SK-N-SH (cell line): ENCODE data around the gene PANK4. TPM values are rescaled to one million over a fixed set of nuclear protein-coding genes. Genes with fewer than 3 reads are reported as not detected.
A peak's percentile ranks its signal among the peaks of the same experiment; 100 is the strongest.

Experiments used
- CTCF ChIA-PET: fragments of 300-600, 350-600 bp; formaldehyde crosslinking; extraction: SDS; loops from one replicate; lab custom pipeline; 2021; lab: Yijun Ruan, JAX
- POLR2A ChIA-PET: fragments of 350-600 bp; sonication (Branson Sonifier 250); formaldehyde crosslinking; extraction: SDS; loops from one replicate; lab custom pipeline; 2020; ENCODE audit warnings: antibody characterized with exemption, inconsistent platforms; lab: Yijun Ruan, JAX
- DNase-seq: peaks from one replicate; pipeline ENCODE4 v3.0.0; 2012
- H2AFZ ChIP-seq: fragments of 200-600 bp; sonication (generic); 2 replicates; pipeline ENCODE4 v1.8.1; 2016; ENCODE audit warnings: antibody characterized with exemption, mild to moderate bottlenecking, low read depth
- H3F3A ChIP-seq: fragments of 200-600 bp; sonication (generic); replicated peaks from 2 replicates; pipeline ENCODE3; 2016; ENCODE audit warnings: antibody characterized with exemption, mild to moderate bottlenecking; ENCODE audit not compliant: insufficient read depth
- H3K27ac ChIP-seq, 2 experiments: fragments of 200-500 bp in 1 of 2; fragments of 200-600 bp in 1 of 2; sonication (Bioruptor generic) in 1 of 2; sonication (generic), shearing (Covaris generic) in 1 of 2; 2 replicates each; pipeline versions ENCODE4 v1.5.1 to v1.6.1; 2014 to 2016; ENCODE audit warnings: low read depth in 2 of 2, inconsistent platforms in 1 of 2, low read length in 1 of 2, mild to moderate bottlenecking in 1 of 2, mixed read lengths in 1 of 2
- H3K27me3 ChIP-seq: fragments of 200-600 bp; sonication (generic), shearing (Covaris generic); 2 replicates; pipeline ENCODE4 v1.6.1; 2016; ENCODE audit warnings: mixed run types; ENCODE audit not compliant: insufficient read depth
- H3K36me3 ChIP-seq, 2 experiments: fragments of 200-500 bp in 1 of 2; fragments of 200-600 bp in 1 of 2; sonication (Bioruptor generic) in 1 of 2; sonication (generic) in 1 of 2; replicated peaks in 1 of 2; 2 replicates each; pipeline versions ENCODE3 to v1.5.1; 2014 to 2016; ENCODE audit warnings: low read length in 1 of 2, mild to moderate bottlenecking in 1 of 2; ENCODE audit not compliant: insufficient read depth in 2 of 2, control insufficient read depth in 1 of 2
- H3K4me1 ChIP-seq, 2 experiments: fragments of 200-500 bp in 1 of 2; fragments of 200-600 bp in 1 of 2; sonication (Bioruptor generic) in 1 of 2; sonication (generic), shearing (Covaris generic) in 1 of 2; 2 replicates each; pipeline versions ENCODE4 v1.5.1 to v1.6.1; 2014 to 2016; ENCODE audit warnings: low read depth in 1 of 2, low read length in 1 of 2, mixed run types in 1 of 2; ENCODE audit not compliant: insufficient read depth in 2 of 2, control insufficient read depth in 1 of 2
- H3K4me2 ChIP-seq: fragments of 200-600 bp; sonication (generic), shearing (Covaris generic); 2 replicates; pipeline ENCODE4 v1.6.1; 2017; ENCODE audit warnings: mixed run types
- H3K4me3 ChIP-seq, 2 experiments: fragments of 200-500 bp in 1 of 2; fragments of 200-600 bp in 1 of 2; sonication (Bioruptor generic) in 1 of 2; sonication (generic), shearing (Covaris generic) in 1 of 2; 2 replicates each; pipeline versions ENCODE4 v1.5.1 to v1.8.1; 2014 to 2016; ENCODE audit warnings: low read depth in 2 of 2, inconsistent platforms in 1 of 2, low read length in 1 of 2, mild to moderate bottlenecking in 1 of 2, mixed read lengths in 1 of 2, moderate library complexity in 1 of 2
- H3K79me2 ChIP-seq: fragments of 200-600 bp; sonication (generic); 2 replicates; pipeline ENCODE4 v1.8.1; 2017; ENCODE audit warnings: mild to moderate bottlenecking; ENCODE audit not compliant: insufficient read depth
- H3K9ac ChIP-seq: fragments of 200-600 bp; sonication (generic); 2 replicates; pipeline ENCODE4 v1.6.1; 2017; ENCODE audit warnings: mixed run types
- H3K9me2 ChIP-seq: fragments of 200-600 bp; sonication (generic); 2 replicates; pipeline ENCODE4 v1.6.1; 2017; ENCODE audit warnings: mixed run types
- H3K9me3 ChIP-seq: fragments of 200-600 bp; sonication (generic); 2 replicates; pipeline ENCODE4 v1.6.1; 2017; ENCODE audit warnings: mixed run types, mild to moderate bottlenecking, moderate library complexity
- H4K20me1 ChIP-seq: fragments of 200-600 bp; sonication (generic); 2 replicates; pipeline ENCODE4 v1.6.1; 2017; ENCODE audit warnings: mild to moderate bottlenecking, mixed run types; ENCODE audit not compliant: insufficient read depth
- CHD2 ChIP-seq: fragments of 150-350 bp; IDR thresholded peaks from 2 replicates; pipeline ENCODE4 v1.6.1; 2018; ENCODE audit warnings: low read length; ENCODE audit not compliant: partially characterized antibody
- CTCF ChIP-seq: fragments of 200-600 bp; sonication (generic); IDR thresholded peaks from 2 replicates; pipeline ENCODE4 v1.6.1; 2017; ENCODE audit warnings: antibody characterized with exemption, mild to moderate bottlenecking, moderate library complexity
- EP300 ChIP-seq, 2 experiments: IDR thresholded peaks; 2 replicates each; pipeline versions ENCODE4 v1.4.0 to v1.6.1; 2012; ENCODE audit warnings: borderline replicate concordance in 1 of 2, low read depth in 1 of 2, low read length in 1 of 2
- GABPA ChIP-seq: IDR thresholded peaks from 2 replicates; pipeline ENCODE4 v1.4.0; 2012; ENCODE audit warnings: low read depth, mild to moderate bottlenecking
- IRF3 ChIP-seq: fragments of 150-350 bp; IDR thresholded peaks from 2 replicates; pipeline ENCODE4 v1.6.1; 2016; ENCODE audit warnings: mild to moderate bottlenecking, low read depth, low read length
- JUND ChIP-seq: IDR thresholded peaks from 2 replicates; pipeline ENCODE4 v1.4.0; 2012
- MAX ChIP-seq: IDR thresholded peaks from 2 replicates; pipeline ENCODE4 v1.4.0; 2012; ENCODE audit warnings: low read depth
- MXI1 ChIP-seq: IDR thresholded peaks from 2 replicates; pipeline ENCODE4 v1.6.1; 2012; ENCODE audit warnings: mild to moderate bottlenecking, low read depth, low read length, improper control_type of control experiment
- POLR2AphosphoS5 ChIP-seq: IDR thresholded peaks from 2 replicates; pipeline ENCODE4 v1.6.1; 2012; ENCODE audit warnings: low read depth, low read length
- RFX5 ChIP-seq: IDR thresholded peaks from 2 replicates; pipeline ENCODE4 v1.6.1; 2012; ENCODE audit warnings: mild to moderate bottlenecking, improper control_type of control experiment, low read length
- RXRA ChIP-seq: IDR thresholded peaks from 2 replicates; pipeline ENCODE4 v1.4.0; 2012; ENCODE audit warnings: low read depth, mild to moderate bottlenecking, borderline replicate concordance
- SMC3 ChIP-seq: IDR thresholded peaks from 2 replicates; pipeline ENCODE4 v1.6.1; 2012; ENCODE audit warnings: low read depth, low read length, improper control_type of control experiment
- TAF1 ChIP-seq: IDR thresholded peaks from 2 replicates; pipeline ENCODE4 v1.6.1; 2012; ENCODE audit warnings: low read depth, mild to moderate bottlenecking, low read length, moderate library complexity, borderline replicate concordance
- TCF12 ChIP-seq: IDR thresholded peaks from 2 replicates; pipeline ENCODE4 v1.4.0; 2012
- USF1 ChIP-seq: IDR thresholded peaks from 2 replicates; pipeline ENCODE4 v1.4.0; 2012; ENCODE audit warnings: low read depth, borderline replicate concordance
- WGBS: methylation state at CpG from one replicate; pipeline ENCODE4 v1.1.6; 2017; ENCODE audit warnings: low lambda C conversion rate; 5-methylcytosine and 5-hydroxymethylcytosine counted together
- polyA plus RNA-seq, 3 experiments: library from polyadenylated mRNA; depleted of rRNA; stranded (reverse); fragments of >200 nt; gene quantifications; 2 replicates each; pipeline ENCODE4 v1.2.3, GENCODE V29; 2012

The PANK4 gene
- polyA plus RNA-seq, 1 of the 3 experiments (the other 2 are of a cell fraction), result 16.6 TPM

GRCh38 chr1:2526824-2527555 is 594 bp upstream of the PANK4 start:
- peak overlapping the region in 1 of 2 experiments; percentile 14; a peak in 1 of 4 replicates for H3K27ac ChIP-seq
- H4K20me1 ChIP-seq, result peaks cover 34% of the 10 kb centered on the region
- peaks cover 6% of the 10 kb centered on the region; the same call in 1 of the 2 replicates for H3K27me3 ChIP-seq
- POLR2A ChIA-PET, result interaction anchor here (0.5 to 3.4 kb wide), 4 partner anchors 17 to 135 kb away, joined by 3 to 19 read pairs (median 6); partner anchors contain the start of genes MORN1 and RER1
- no peaks in the 10 kb centered on the region for H3F3A ChIP-seq
- TF ChIP-seq CTCF (no peak), MXI1 (peak; percentile 93), RFX5 (no peak), TAF1 (no peak), GABPA (no peak), JUND (no peak), EP300 (IDR thresholded peaks at IDR 0.05; ENCODE audit: borderline replicate concordance in 1 of 2, low read depth in 1 of 2, low read length in 1 of 2) (no peak), RXRA (no peak), TCF12 (no peak), USF1 (peak; percentile 18; the same call in 1 of the 2 replicates), MAX (no peak), POLR2AphosphoS5 (no peak), SMC3 (no peak), IRF3 (no peak), CHD2 (no peak)
- CTCF ChIA-PET, result interaction anchor here (0.8 to 5.2 kb wide), 8 partner anchors 12 to 112 kb away, joined by 3 to 25 read pairs (median 4); no protein-coding TSS in a partner anchor
- no peak overlapping the region for H2AFZ ChIP-seq
- no peak for DNase-seq
- peak overlapping the region; percentile 28; the same call in 1 of the 2 replicates for H3K4me2 ChIP-seq
- H3K9ac ChIP-seq, result no peak overlapping the region
- H3K36me3 ChIP-seq, result peaks cover 0 to 5% of the 10 kb centered on the region in 2 experiments
- H3K9me2 ChIP-seq, result no peaks in the 10 kb centered on the region
- peaks cover 37% of the 10 kb centered on the region for H3K79me2 ChIP-seq
- H3K4me1 ChIP-seq, result peaks cover 0 to 45% of the 10 kb centered on the region in 2 experiments; a peak in 3 of 4 replicates
- 53% methylated on average over 11 of the region's 20 CpGs for WGBS
- peak overlapping the region in 1 of 2 experiments; percentile 93; a peak in 2 of 4 replicates for H3K4me3 ChIP-seq
- H3K9me3 ChIP-seq, result no peaks in the 10 kb centered on the region
